NCI-H1694 treated with DMSO at 0.1 percent for 48 hours (cell line): Measurements from ENCODE around the gene ACTN3.
A peak's percentile ranks its signal among the peaks of the same experiment; 100 is the strongest.
"Not testable (repeated sequence)": the region's sequence is repeated elsewhere in the genome, so short reads cannot be mapped to it uniquely, and the experiment has no call there.

ENCODE experiments used
- DNase-seq: peaks from one replicate; lab custom pipeline; 2025; lab: John Stamatoyannopoulos, UW

The ACTN3 gene

GRCh38 chr11:66566221-66566620 lies 19.5 kb downstream of the ACTN3 start:
- no peak for DNase-seq

DNA sequence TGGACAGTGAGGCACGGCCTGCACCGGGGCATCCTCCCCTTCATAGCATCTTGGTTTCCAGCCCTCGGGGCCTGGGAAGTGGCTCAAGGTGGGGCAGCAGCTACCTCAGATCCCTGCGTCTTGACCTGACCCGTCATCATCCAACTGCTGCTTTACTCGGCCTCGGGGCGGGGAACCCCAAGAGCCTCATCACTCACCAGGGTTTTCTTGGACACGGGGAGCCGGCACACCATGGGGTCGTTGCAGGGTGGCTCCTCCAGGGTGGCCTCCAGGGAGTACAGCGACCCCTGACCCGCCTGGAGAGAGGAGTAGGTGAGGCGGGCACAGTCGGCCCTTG lies 21.1 kb downstream of the ACTN3 start:
- no peak for DNase-seq

GRCh38 chr11:66568124-66568916 lies 21.6 kb downstream of the ACTN3 start, which contains the start of gene CTSF:
CTSF (minus strand) TSS chr11:66568606; CDS start chr11:66568486, 120 bp downstream.
- peak; percentile 28 for DNase-seq

- DNase-seq: no peak
These were observed 22.4 kb downstream of the ACTN3 start for GRCh38 chr11:66569076-66569475.

GRCh38 chr11:66570079-66570849 lies 23.6 kb downstream of the ACTN3 start:
- DNase-seq: no peak

- no peak for DNase-seq
These were observed 24.1 kb downstream of the ACTN3 start for GRCh38 chr11:66570850-66571180.

DNA sequence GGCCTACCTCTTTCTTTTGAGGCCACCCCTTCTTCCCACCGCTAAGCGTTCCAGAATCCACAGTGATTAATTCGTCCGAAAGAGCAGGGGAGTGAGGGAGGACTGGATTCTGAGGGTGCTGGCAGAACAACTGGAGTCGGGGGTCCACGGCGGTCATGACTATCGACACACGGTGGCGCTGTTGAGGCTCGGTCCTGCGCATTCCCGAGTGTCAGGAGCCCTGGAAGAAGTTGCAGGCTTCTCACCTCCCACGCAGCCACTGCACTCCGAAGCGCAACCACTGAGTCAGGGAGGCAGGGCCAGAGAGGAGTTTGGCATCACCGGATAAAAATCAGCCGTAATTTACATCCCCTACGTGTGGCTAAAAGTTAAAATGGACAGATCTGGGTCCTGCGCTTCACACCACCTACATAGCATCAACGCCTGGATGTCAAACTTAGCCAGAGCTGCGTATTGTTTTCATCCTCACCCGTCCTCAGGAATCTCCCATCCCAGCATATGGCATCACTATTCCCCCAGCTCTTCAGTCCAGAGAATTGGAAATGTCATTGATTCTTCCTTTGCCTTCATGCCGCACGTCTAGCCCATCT lies 32.4 kb downstream of the ACTN3 start:
- peak; percentile 31 for DNase-seq

DNA sequence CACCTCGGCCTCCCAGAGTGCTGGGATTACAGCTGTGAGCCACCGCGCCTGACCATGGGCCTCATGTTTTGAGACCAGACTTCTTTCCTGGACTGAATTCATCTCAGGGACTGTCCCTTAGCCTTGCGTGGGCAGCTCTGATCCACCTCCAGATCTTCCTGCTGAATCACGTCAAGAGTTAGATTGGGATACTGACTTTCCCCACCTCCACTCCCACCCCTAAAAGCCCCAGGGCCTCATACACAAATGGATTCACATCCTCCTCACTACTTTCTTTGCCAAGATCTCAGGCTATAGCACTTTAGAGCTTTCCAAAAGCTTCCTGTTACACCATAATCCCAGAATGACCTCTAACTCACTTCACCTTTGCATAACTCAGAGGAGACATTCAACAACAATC lies 34.1 kb downstream of the ACTN3 start:
- DNase-seq: no peak

GRCh38 chr11:66581261-66581660 lies 34.6 kb downstream of the ACTN3 start:
- DNase-seq: no peak

- DNase-seq: not testable (repeated sequence)
These were observed 36.0 kb downstream of the ACTN3 start for GRCh38 chr11:66582565-66583147.

DNA sequence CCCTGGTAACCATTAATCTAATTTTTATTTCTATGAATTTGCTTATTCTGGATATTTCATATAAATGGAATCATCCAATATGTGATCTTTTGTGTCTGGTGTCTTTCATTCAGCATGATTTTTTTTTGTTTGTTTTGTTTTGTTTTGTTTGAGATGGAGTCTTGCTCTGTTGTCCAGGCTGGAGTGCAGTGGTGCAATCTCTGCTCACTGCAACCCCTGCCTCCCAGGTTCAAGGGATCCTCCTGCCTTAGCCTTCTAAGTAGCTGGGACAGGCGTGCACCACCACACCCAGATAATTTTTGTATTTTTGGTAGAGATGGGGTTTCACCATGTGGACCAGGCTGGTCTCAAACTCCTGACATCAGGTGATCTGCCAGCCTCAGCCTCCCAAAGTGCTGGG lies 38.7 kb downstream of the ACTN3 start:
- not testable (repeated sequence) for DNase-seq

DNA sequence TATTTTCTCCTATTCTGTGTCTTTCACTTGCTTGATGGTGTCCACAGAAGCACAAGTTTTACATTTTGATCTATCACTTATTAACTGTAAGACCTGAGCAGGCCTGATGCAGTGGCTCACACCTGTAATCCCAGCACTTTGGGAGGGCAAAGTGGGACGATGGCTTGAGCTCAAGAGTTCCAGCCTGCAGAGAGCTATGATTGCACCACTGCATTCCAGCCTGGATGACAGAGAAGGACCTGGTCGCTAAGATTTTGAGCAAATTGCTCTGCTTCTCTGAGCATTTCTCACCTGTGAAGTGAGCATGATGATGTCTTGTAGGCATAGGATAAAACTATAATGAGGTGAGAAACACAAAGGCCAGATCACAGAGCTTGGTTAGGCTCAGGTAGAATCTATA lies 39.4 kb downstream of the ACTN3 start:
- DNase-seq: no peak

DNA sequence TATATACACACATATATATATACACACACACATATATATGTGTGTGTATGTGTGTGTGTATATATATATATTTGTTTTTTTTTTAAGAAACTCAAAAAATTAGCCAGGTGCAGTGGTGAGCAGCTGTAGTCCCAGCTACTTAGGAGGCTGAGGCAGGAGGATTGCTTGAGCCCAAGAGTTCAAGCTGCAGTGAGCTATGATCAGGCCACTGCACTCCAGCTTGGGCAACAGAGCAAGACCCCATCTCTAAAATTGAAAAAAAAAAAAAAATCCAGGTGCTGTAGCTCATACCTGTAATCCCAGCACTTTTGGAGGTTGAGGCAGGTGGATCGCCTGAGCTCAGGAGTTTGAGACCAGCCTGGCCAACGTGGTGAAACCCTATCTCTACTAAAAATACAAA lies 42.6 kb downstream of the ACTN3 start:
- not testable (repeated sequence) for DNase-seq

GRCh38 chr11:66589996-66590675 lies 43.4 kb downstream of the ACTN3 start:
- no peak for DNase-seq

DNA sequence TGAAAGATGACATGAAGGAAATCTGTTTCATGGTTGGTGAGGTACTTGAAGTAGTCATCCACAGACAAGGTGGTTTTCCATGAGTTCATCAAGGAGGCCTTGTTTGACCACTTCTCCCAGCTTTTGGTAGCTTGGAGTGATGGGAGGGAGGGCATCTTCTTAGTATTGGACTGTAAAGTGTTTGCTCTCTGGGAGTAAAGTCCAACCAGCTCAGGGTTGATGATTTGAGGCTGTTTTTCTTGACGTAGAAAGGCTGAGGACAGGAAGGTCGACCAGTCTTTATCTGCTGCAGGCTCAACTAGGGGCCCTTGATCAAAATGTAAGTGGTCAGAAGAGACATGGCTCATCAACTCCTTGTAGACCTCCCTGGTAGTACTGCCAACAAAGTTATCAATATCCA lies 44.5 kb downstream of the ACTN3 start:
- no peak for DNase-seq

- DNase-seq: peak; percentile 85
These were observed 46.0 kb downstream of the ACTN3 start, which contains the start of the genes CCDC87 and CCS for GRCh38 chr11:66592457-66593302. CCDC87 (minus strand) TSS chr11:66593063; CDS start chr11:66593015, 48 bp downstream. CCS (plus strand) TSS chr11:66593185; CDS start chr11:66593262, 77 bp downstream.

DNA sequence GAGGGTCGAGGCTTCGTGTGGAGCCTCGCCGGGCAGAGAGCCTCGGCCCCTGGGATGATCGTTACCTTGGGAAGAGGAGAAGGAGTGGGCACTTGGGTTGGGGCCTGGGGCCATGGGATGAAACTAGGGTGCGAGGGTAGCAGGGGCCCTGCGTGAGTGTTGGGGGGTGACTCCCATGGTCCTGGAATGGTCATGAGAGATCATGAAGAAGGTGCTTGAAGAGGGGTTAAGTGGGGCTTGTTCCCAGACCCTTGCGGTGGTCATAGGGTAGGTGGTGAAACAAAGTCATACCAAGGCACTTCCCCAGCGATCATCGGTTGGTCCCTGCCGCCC lies 46.6 kb downstream of the ACTN3 start:
- DNase-seq: no peak

GRCh38 chr11:66593650-66594049 lies 46.9 kb downstream of the ACTN3 start:
- DNase-seq: no peak

DNA sequence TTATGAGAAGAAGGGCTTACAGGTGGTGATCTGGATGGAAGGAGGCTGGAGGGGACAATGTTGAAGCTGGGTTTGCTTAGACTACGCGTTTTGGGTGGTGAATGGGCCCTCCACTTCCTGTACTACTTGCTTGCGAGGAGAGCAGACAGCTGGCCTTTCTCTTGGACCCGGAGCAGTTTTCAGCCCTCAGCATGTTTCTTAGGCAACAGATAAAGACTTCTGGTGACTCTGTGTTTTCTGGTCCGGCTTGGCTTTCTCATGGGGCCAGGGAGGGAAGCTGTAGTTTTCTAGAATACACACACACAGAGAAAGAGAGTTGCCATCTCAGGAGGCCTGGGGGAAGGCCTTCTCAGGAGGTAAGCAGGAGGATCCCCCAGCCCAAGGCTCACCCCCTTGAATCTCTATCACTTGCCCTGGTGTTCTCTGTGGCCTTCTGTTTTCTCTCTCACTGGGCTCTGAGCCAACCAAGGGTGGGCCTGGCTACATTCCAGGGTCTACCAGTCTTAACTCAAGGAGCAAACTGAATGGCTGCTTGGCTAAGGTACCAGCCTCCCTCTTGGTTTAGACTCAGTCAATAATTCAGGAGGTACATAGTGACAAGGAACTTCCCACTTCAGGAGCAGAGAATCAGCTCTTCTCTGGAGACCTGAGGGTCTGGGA lies 48.7 kb downstream of the ACTN3 start:
- no peak for DNase-seq

DNA sequence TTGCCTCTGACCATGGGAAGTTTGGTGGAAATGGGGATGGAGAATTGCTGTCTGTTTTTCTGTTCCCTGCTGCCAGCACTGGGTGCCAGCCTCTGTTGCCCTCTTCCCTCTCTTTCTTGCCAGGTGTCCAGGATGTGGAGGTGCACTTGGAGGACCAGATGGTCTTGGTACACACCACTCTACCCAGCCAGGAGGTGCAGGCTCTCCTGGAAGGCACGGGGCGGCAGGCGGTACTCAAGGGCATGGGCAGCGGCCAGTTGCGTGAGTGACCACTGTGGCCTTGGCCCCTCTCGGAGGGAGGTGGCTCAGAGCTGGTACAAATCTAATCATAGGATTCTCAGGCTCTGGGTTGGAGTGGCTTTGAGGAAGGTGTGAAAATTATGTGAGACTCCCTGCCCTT lies 52.3 kb downstream of the ACTN3 start:
- no peak for DNase-seq

DNA sequence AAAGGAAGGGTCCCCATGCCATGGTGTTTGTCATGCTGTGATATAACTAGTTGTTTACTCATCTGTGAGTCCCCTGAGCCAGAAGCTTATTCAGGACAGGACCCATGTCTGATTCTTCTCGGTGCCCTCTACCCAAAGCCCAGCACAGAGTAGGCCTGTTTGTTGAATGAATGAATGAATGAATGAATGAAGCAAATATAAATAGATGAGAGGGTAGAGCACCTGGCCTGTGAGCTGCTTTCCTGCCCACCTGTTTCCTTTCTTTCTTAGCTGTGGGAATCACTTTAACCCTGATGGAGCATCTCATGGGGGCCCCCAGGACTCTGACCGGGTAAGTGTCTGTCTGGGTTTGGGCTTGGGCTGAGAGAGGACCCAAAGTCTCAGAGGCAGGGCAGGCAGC lies 53.5 kb downstream of the ACTN3 start:
- DNase-seq: no peak
